ENCODE measurements around the gene RBM10. TPM values are rescaled to one million over a fixed set of nuclear protein-coding genes. Genes with fewer than 3 reads are reported as not detected.

Gene RBM10
- total RNA-seq, 1 experiment from 2014 or later: 32.5 TPM

DNA sequence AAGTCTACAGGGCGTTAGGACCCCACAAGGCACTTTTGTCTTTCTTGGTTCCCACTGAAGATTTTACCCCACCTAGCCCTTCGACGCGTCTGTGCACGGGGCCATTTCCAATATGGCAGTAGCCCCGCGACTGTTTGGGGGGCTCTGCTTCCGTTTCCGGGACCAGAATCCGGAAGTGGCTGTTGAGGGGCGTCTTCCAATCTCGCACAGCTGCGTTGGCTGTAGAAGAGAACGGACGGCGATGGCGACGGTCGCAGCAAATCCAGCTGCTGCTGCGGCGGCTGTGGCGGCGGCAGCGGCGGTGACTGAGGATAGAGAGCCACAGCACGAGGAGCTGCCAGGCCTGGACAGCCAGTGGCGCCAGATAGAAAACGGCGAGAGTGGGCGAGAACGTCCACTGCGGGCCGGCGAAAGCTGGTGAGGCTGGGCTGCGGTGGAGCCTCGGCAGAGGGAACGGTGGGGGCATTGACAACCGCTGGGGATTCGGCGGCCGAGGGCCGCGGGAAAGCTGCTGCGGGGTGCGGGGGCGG, 87.8 kb downstream of the RBM10 start, which contains the start of gene USP11:
USP11 (plus strand) TSS at position 207 of the 530 bp plus-strand sequence; CDS start at position 242, 35 bp downstream.
- Histone ChIP-seq H3K9me3 (ENCODE audit: low read length) (no peaks in the 10 kb centered on the region), H3K4me2 (ENCODE audit: low read depth, low read length, poor library complexity, severe bottlenecking) (peak within 1 kb of the TSS; percentile 80), H2AFZ (ENCODE audit: low read length) (no peak within 1 kb of the TSS), H3K27me3 (ENCODE audit: low read length) (no peaks in the 10 kb centered on the region), H3K27ac (ENCODE audit: low read length) (peak within 1 kb of the TSS; percentile 88), H3K9ac (ENCODE audit: low read length) (peak within 1 kb of the TSS; percentile 89), H3K79me2 (ENCODE audit: low read length) (peaks cover 41% of the 10 kb centered on the region), H3K36me3 (ENCODE audit: insufficient read depth, low read length) (peaks cover 15% of the 10 kb centered on the region), H4K20me1 (ENCODE audit: insufficient read depth, low read depth, low read length) (no peaks in the 10 kb centered on the region), H3K4me1 (ENCODE audit: low read length) (peaks cover 14% of the 10 kb centered on the region), H3K4me3 (ENCODE audit: low read length) (peak within 1 kb of the TSS; percentile 74), H3K9me2 (replicated peaks; ENCODE audit: insufficient read depth, low read length) (no peaks in the 10 kb centered on the region)
- DNase-seq: peak; percentile 90

- peak overlapping the region; percentile 89 for H3K9ac ChIP-seq (ENCODE audit: low read length)
- H4K20me1 ChIP-seq (ENCODE audit: insufficient read depth, low read depth, low read length): no peaks in the 10 kb centered on the region
- H3K27me3 ChIP-seq (ENCODE audit: low read length): no peaks in the 10 kb centered on the region
- peak overlapping the region; percentile 74 for H3K4me3 ChIP-seq (ENCODE audit: low read length)
- peak; percentile 97 for DNase-seq
- H3K4me2 ChIP-seq (ENCODE audit: low read depth, low read length, poor library complexity, severe bottlenecking): peak overlapping the region; percentile 80
- H2AFZ ChIP-seq (ENCODE audit: low read length): no peak overlapping the region
- H3K4me1 ChIP-seq (ENCODE audit: low read length): peaks cover 14% of the 10 kb centered on the region
- peaks cover 9% of the 10 kb centered on the region for H3K36me3 ChIP-seq (ENCODE audit: insufficient read depth, low read length)
- no peaks in the 10 kb centered on the region for H3K9me2 ChIP-seq (replicated peaks; ENCODE audit: insufficient read depth, low read length)
- H3K79me2 ChIP-seq (ENCODE audit: low read length): peaks cover 43% of the 10 kb centered on the region
- no peaks in the 10 kb centered on the region for H3K9me3 ChIP-seq (ENCODE audit: low read length)
- peak overlapping the region; percentile 88 for H3K27ac ChIP-seq (ENCODE audit: low read length)
These were observed 88.5 kb downstream of the RBM10 start for GRCh38 chrX:47233333-47234113.

DNA sequence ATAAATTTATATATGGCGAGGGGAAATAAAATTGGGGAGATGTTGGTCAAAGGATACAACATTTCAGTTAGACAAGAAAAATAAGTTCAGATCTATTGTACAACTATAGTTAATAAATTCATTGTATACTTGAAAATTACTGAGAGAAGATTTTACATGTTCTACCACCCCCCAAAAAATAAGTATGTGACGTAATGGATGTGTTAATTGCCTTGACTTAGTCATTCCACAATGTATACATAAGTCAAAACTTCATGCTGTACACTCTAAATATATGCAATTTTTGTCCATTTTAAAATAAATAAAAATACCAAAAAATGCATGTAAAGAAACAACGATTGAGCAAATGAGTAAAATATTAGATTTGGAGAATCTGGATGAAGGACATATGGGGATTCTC, 89.6 kb downstream of the RBM10 start:
- H3K27me3 ChIP-seq (ENCODE audit: low read length): no peaks in the 10 kb centered on the region
- H3K4me1 ChIP-seq (ENCODE audit: low read length): peaks cover 14% of the 10 kb centered on the region
- peak overlapping the region; percentile 88 for H3K27ac ChIP-seq (ENCODE audit: low read length)
- H3K9me2 ChIP-seq (replicated peaks; ENCODE audit: insufficient read depth, low read length): no peaks in the 10 kb centered on the region
- peak overlapping the region; percentile 80 for H3K4me2 ChIP-seq (ENCODE audit: low read depth, low read length, poor library complexity, severe bottlenecking)
- H2AFZ ChIP-seq (ENCODE audit: low read length): no peak overlapping the region
- peaks cover 44% of the 10 kb centered on the region for H3K79me2 ChIP-seq (ENCODE audit: low read length)
- no peaks in the 10 kb centered on the region for H4K20me1 ChIP-seq (ENCODE audit: insufficient read depth, low read depth, low read length)
- peak overlapping the region; percentile 68 for H3K4me3 ChIP-seq (ENCODE audit: low read length)
- H3K36me3 ChIP-seq (ENCODE audit: insufficient read depth, low read length): peaks cover 5% of the 10 kb centered on the region; the same call in 1 of the 2 replicates
- DNase-seq: peak; percentile 53
- no peaks in the 10 kb centered on the region for H3K9me3 ChIP-seq (ENCODE audit: low read length)
- peak overlapping the region; percentile 78 for H3K9ac ChIP-seq (ENCODE audit: low read length)

DNA sequence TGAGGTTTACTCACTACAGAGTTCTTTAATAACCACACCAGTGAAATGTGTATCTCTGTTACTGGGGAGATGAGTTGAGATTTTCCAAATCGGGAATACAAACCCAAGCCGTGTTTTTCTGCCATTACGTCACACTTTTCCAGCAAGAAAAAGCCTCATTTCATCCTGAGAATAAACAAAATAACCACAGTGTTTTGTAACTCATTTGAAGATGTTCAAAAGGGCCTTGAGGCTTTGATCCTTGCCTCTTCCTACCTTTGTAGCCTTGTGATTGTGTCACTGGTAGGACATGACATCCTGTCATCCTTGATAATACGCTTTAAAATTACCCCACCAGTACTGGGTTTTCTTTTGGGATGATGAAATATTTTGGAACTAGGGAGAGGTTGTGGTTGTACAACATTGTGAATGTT, 90.7 kb downstream of the RBM10 start:
- Histone ChIP-seq H3K4me1 (ENCODE audit: low read length) (peaks cover 14% of the 10 kb centered on the region), H3K27me3 (ENCODE audit: low read length) (no peaks in the 10 kb centered on the region), H4K20me1 (ENCODE audit: insufficient read depth, low read depth, low read length) (no peaks in the 10 kb centered on the region), H3K27ac (ENCODE audit: low read length) (no peak overlapping the region), H3K79me2 (ENCODE audit: low read length) (peaks cover 44% of the 10 kb centered on the region), H3K4me2 (ENCODE audit: low read depth, low read length, poor library complexity, severe bottlenecking) (no peak overlapping the region), H3K36me3 (ENCODE audit: insufficient read depth, low read length) (no peaks in the 10 kb centered on the region), H2AFZ (ENCODE audit: low read length) (no peak overlapping the region), H3K9me3 (ENCODE audit: low read length) (no peaks in the 10 kb centered on the region), H3K9ac (ENCODE audit: low read length) (no peak overlapping the region), H3K4me3 (ENCODE audit: low read length) (no peak overlapping the region), H3K9me2 (replicated peaks; ENCODE audit: insufficient read depth, low read length) (no peaks in the 10 kb centered on the region)
- no peak for DNase-seq

Small RNA genes within 50 kb of the gene (small RNA-seq; reads per million reads assigned to genes)
- gene RNU12-2P: 1.5 reads per million, percentile 43 among the genes with 10 or more reads in this experiment

Other genes starting within 250 kb of the RBM10 start
- gene JADE3, start 232.8 kb upstream of the RBM10 start, total RNA-seq (2014; rRNA removed; shearing (Covaris generic); ENCODE audit: low replicate concordance): 0.07 and 0.29 TPM in 2 replicates
- gene RGN, start 66.8 kb upstream of the RBM10 start, total RNA-seq (2014; rRNA removed; shearing (Covaris generic); ENCODE audit: low replicate concordance): not detected in 2 replicates
- 122 and 154 TPM in 2 replicates for gene NDUFB11, start 519 bp upstream of the RBM10 start, total RNA-seq (2014; rRNA removed; shearing (Covaris generic); ENCODE audit: low replicate concordance)
- gene UBA1, start 48.6 kb downstream of the RBM10 start, total RNA-seq (2014; rRNA removed; shearing (Covaris generic); ENCODE audit: low replicate concordance): 178 and 214 TPM in 2 replicates
- gene CDK16, start 73.5 kb downstream of the RBM10 start, total RNA-seq (2014; rRNA removed; shearing (Covaris generic); ENCODE audit: low replicate concordance): 45.4 and 45.9 TPM in 2 replicates
- 30.9 and 40.7 TPM in 2 replicates for gene USP11, start 87.8 kb downstream of the RBM10 start, total RNA-seq (2014; rRNA removed; shearing (Covaris generic); ENCODE audit: low replicate concordance)
- gene ZNF157, start 225.4 kb downstream of the RBM10 start, total RNA-seq (2014; rRNA removed; shearing (Covaris generic); ENCODE audit: low replicate concordance): 0.52 and 0.90 TPM in 2 replicates